Lung (tissue), 13 donors: ENCODE results near the gene LBHD1. TPM values are rescaled to one million over a fixed set of nuclear protein-coding genes. Genes with fewer than 3 reads are reported as not detected.

Experiments used
- ATAC-seq: fragments of 200-7000 bp; cut with Tn5 transposase; one replicate; pipeline ENCODE4 v1.9.1; 2020; ENCODE audit warnings: moderate number of reproducible peaks; ENCODE audit not compliant: insufficient read depth, low FRiP score
- DNase-seq, 3 donors: peaks; one replicate each; pipeline ENCODE4 v3.0.0-alpha.2; 2013 to 2017
- H3K27ac ChIP-seq, 2 donors: one replicate each; pipeline ENCODE4 v1.5.1; 2013; ENCODE audit warnings: mild to moderate bottlenecking in 2 of 2, moderate library complexity in 2 of 2, control low read depth in 1 of 2, inconsistent platforms in 1 of 2, low read depth in 1 of 2, low read length in 1 of 2
- H3K27me3 ChIP-seq, 3 donors: one replicate each; pipeline ENCODE4 v1.5.1; 2013; ENCODE audit warnings: low read length in 2 of 3; ENCODE audit not compliant: control insufficient read depth in 3 of 3, insufficient read depth in 3 of 3
- H3K36me3 ChIP-seq, 4 donors: one replicate each; pipeline ENCODE4 v1.5.1; 2013; ENCODE audit warnings: low read length in 4 of 4, mild to moderate bottlenecking in 1 of 4, moderate library complexity in 1 of 4; ENCODE audit not compliant: control insufficient read depth in 4 of 4, insufficient read depth in 4 of 4
- H3K4me1 ChIP-seq, 5 donors: one replicate each; pipeline ENCODE4 v1.5.1; 2013; ENCODE audit warnings: low read length in 5 of 5, mild to moderate bottlenecking in 2 of 5, moderate library complexity in 1 of 5; ENCODE audit not compliant: control insufficient read depth in 5 of 5, insufficient read depth in 5 of 5
- H3K4me3 ChIP-seq: one replicate; pipeline ENCODE4 v1.5.1; 2013; ENCODE audit warnings: mild to moderate bottlenecking, control low read depth, moderate library complexity
- H3K9ac ChIP-seq, 2 donors: one replicate each; pipeline ENCODE4 v1.5.1; 2013; ENCODE audit warnings: low read length in 2 of 2, control low read depth in 1 of 2; ENCODE audit not compliant: insufficient read depth in 1 of 2
- H3K9me3 ChIP-seq, 4 donors: one replicate each; pipeline ENCODE4 v1.5.1; 2013; ENCODE audit warnings: low read length in 3 of 4, mild to moderate bottlenecking in 1 of 4, moderate library complexity in 1 of 4; ENCODE audit not compliant: control insufficient read depth in 4 of 4, insufficient read depth in 3 of 4
- CTCF ChIP-seq: IDR thresholded peaks from 2 replicates; pipeline ENCODE4 v1.5.1; 2012; ENCODE audit warnings: mild to moderate bottlenecking; ENCODE audit errors: control extremely low read depth, extremely low read depth
- WGBS, 2 donors: extraction: QIAGEN DNeasy Blood & Tissue Kit; methylation state at CpG; one replicate each; pipeline ENCODE4 v1.1.7; 2013; 5-methylcytosine and 5-hydroxymethylcytosine counted together
- polyA plus RNA-seq, 2 donors: library from polyadenylated mRNA; stranded (reverse); fragments of 200-250 nt; gene quantifications; one replicate each; pipeline ENCODE4 v1.2.1, GENCODE V29; 2013
- small RNA-seq: library from RNA; depleted of rRNA; stranded (forward); fragments of <200 nt; gene quantifications from one replicate; pipeline ENCODE3, GENCODE V24; 2014; ENCODE audit warnings: low replicate concordance
- total RNA-seq, 2 donors: library from RNA; depleted of rRNA in 1 of 2; stranded (reverse); fragments of >200 nt in 1 of 2; gene quantifications; one replicate each; pipeline ENCODE4 v1.2.1, GENCODE V29; 2014 to 2021
- donor health status: control.
- donor health status: control.
- donor health status: Bipolar disorder and iron deficiency.
- donor health status: healthy.
- donor health status: DM: yes; HTN: yes; CAD: no.

LBHD1 gene
- total and polyA plus RNA-seq, 4 donors, result 4.4 to 8.9 (median 5.1) TPM

GRCh38 chr11:62614275-62614674, 57.8 kb downstream of the LBHD1 start:
- Histone ChIP-seq H3K9me3 (no peaks in the 10 kb centered on the region), H3K27me3 (no peaks in the 10 kb centered on the region), H3K4me3 (no peak overlapping the region), H3K27ac (peak overlapping the region in 1 of 2 donors; percentile 13), H3K36me3 (peaks cover 0 to 15% (median 8%) of the 10 kb centered on the region in 4 donors), H3K4me1 (peaks cover 0 to 15% (median 6%) of the 10 kb centered on the region in 5 donors), H3K9ac (no peak overlapping the region)
- WGBS, 2 donors, result 74 to 82% methylated on average over 8 of the region's 8 CpGs
- no peak for ATAC-seq
- no peak for DNase-seq
- no peak for TF ChIP-seq CTCF

GRCh38 chr11:62613291-62613778, 58.7 kb downstream of the LBHD1 start:
- H3K4me3 ChIP-seq, result no peak overlapping the region
- ATAC-seq (no peak), DNase-seq (peak in 2 of 3 donors; percentile 20 to 25)
- peak overlapping the region; percentile 89 to 90 for H3K27ac ChIP-seq
- no peaks in the 10 kb centered on the region for H3K27me3 ChIP-seq
- H3K36me3 ChIP-seq, result peaks cover 0 to 20% (median 8%) of the 10 kb centered on the region in 4 donors
- peaks cover 0 to 15% (median 6%) of the 10 kb centered on the region in 5 donors for H3K4me1 ChIP-seq
- H3K9ac ChIP-seq, result no peak overlapping the region
- no peak for TF ChIP-seq CTCF
- 59 to 71% methylated on average over 15 of the region's 15 CpGs for WGBS, 2 donors
- no peaks in the 10 kb centered on the region for H3K9me3 ChIP-seq

Small RNA genes lying within 50 kb of the gene (small RNA-seq; reads per million reads assigned to genes)
- gene SNORA57, result not detected

Other genes starting within 250 kb of the LBHD1 start
- gene AHNAK, start 125.5 kb downstream of the LBHD1 start, total RNA-seq, result 100 to 1,000 TPM; 396 to 707 TPM
- 10 to 100 TPM; 66.5 to 79.9 TPM for gene AHNAK, start 125.5 kb downstream of the LBHD1 start, polyA plus RNA-seq
- gene EEF1G, start 98.4 kb downstream of the LBHD1 start, total RNA-seq, result 1,000 to 10,000 TPM in 1 of 2 donors, 100 to 1,000 TPM in 1; 941 to 1,160 TPM
- gene EEF1G, start 98.4 kb downstream of the LBHD1 start, polyA plus RNA-seq, result 1,000 to 10,000 TPM; 1,043 to 1,130 TPM
- 10 to 100 TPM; 10.8 to 19.4 TPM for gene TUT1, start 80.7 kb downstream of the LBHD1 start, total RNA-seq
- gene TUT1, start 80.7 kb downstream of the LBHD1 start, polyA plus RNA-seq, result 10 to 100 TPM; 15.2 to 21.9 TPM
- gene MTA2, start 70.4 kb downstream of the LBHD1 start, total RNA-seq, result 10 to 100 TPM; 53.7 to 74.4 TPM
- gene MTA2, start 70.4 kb downstream of the LBHD1 start, polyA plus RNA-seq, result 10 to 100 TPM; 57.0 to 62.2 TPM
- gene EML3, start 59.5 kb downstream of the LBHD1 start, total RNA-seq, result 10 to 100 TPM; 29.1 to 95.4 TPM
- gene EML3, start 59.5 kb downstream of the LBHD1 start, polyA plus RNA-seq, result 10 to 100 TPM; 59.5 to 66.4 TPM
- 1 to 10 TPM; 3.5 to 9.6 TPM for gene ROM1, start 59.0 kb downstream of the LBHD1 start, total RNA-seq
- 10 to 100 TPM in 1 of 2 donors, 1 to 10 TPM in 1; 9.3 to 17.9 TPM for gene ROM1, start 59.0 kb downstream of the LBHD1 start, polyA plus RNA-seq
- gene B3GAT3, start 50.3 kb downstream of the LBHD1 start, total RNA-seq, result 10 to 100 TPM; 14.6 to 48.7 TPM
- 10 to 100 TPM; 50.3 to 58.0 TPM for gene B3GAT3, start 50.3 kb downstream of the LBHD1 start, polyA plus RNA-seq
- 100 to 1,000 TPM; 181 to 266 TPM for gene GANAB, start 25.7 kb downstream of the LBHD1 start, total RNA-seq
- gene GANAB, start 25.7 kb downstream of the LBHD1 start, polyA plus RNA-seq, result 100 to 1,000 TPM; 104 to 155 TPM
- 10 to 100 TPM; 15.5 to 22.7 TPM for gene INTS5, start 19.0 kb downstream of the LBHD1 start, total RNA-seq
- gene INTS5, start 19.0 kb downstream of the LBHD1 start, polyA plus RNA-seq, result 10 to 100 TPM in 1 of 2 donors, 1 to 10 TPM in 1; 8.5 to 17.4 TPM
- gene C11orf98, start 7.1 kb downstream of the LBHD1 start, total RNA-seq, result 10 to 100 TPM; 19.0 to 54.0 TPM
- gene C11orf98, start 7.1 kb downstream of the LBHD1 start, polyA plus RNA-seq, result 100 to 1,000 TPM; 135 to 140 TPM
- gene CSKMT, start 7.0 kb downstream of the LBHD1 start, total RNA-seq, result 10 to 100 TPM in 1 of 2 donors, 1 to 10 TPM in 1; 5.3 to 19.8 TPM
- 10 to 100 TPM; 11.0 to 37.1 TPM for gene CSKMT, start 7.0 kb downstream of the LBHD1 start, polyA plus RNA-seq
- gene UQCC3, start 594 bp downstream of the LBHD1 start, total RNA-seq, result 10 to 100 TPM in 1 of 2 donors, 1 to 10 TPM in 1; 8.6 to 10.4 TPM
- 10 to 100 TPM in 1 of 2 donors, 1 to 10 TPM in 1; 8.7 to 20.1 TPM for gene UQCC3, start 594 bp downstream of the LBHD1 start, polyA plus RNA-seq
- gene UBXN1, start 6.8 kb upstream of the LBHD1 start, total RNA-seq, result 10 to 100 TPM; 54.8 to 80.2 TPM
- 100 to 1,000 TPM; 149 to 168 TPM for gene UBXN1, start 6.8 kb upstream of the LBHD1 start, polyA plus RNA-seq
- gene LRRN4CL, start 17.3 kb upstream of the LBHD1 start, total RNA-seq, result 1 to 10 TPM in 1 of 2 donors, under 1 TPM in 1; 0.57 to 2.6 TPM
- gene LRRN4CL, start 17.3 kb upstream of the LBHD1 start, polyA plus RNA-seq, result 1 to 10 TPM in 1 of 2 donors, under 1 TPM in 1; 0.46 to 1.9 TPM
- 100 to 1,000 TPM in 1 of 2 donors, 10 to 100 TPM in 1; 30.7 to 120 TPM for gene BSCL2, start 35.2 kb upstream of the LBHD1 start, total RNA-seq
- gene BSCL2, start 35.2 kb upstream of the LBHD1 start, polyA plus RNA-seq, result 100 to 1,000 TPM in 1 of 2 donors, 10 to 100 TPM in 1; 65.7 to 190 TPM
- under 1 TPM in 1 of 2 donors, not detected in 1; 0.40 TPM for gene GNG3, start 35.4 kb upstream of the LBHD1 start, total RNA-seq
- gene GNG3, start 35.4 kb upstream of the LBHD1 start, polyA plus RNA-seq, result under 1 TPM; 0.05 to 0.26 TPM
- 10 to 100 TPM; 41.4 to 53.1 TPM for gene HNRNPUL2, start 55.2 kb upstream of the LBHD1 start, total RNA-seq
- 10 to 100 TPM; 25.6 to 29.5 TPM for gene HNRNPUL2, start 55.2 kb upstream of the LBHD1 start, polyA plus RNA-seq
- 10 to 100 TPM; 27.7 to 33.8 TPM for gene TTC9C, start 56.2 kb upstream of the LBHD1 start, total RNA-seq
- 10 to 100 TPM; 22.6 to 55.5 TPM for gene TTC9C, start 56.2 kb upstream of the LBHD1 start, polyA plus RNA-seq
- gene ZBTB3, start 81.9 kb upstream of the LBHD1 start, total RNA-seq, result 10 to 100 TPM in 1 of 2 donors, 1 to 10 TPM in 1; 8.9 to 12.9 TPM
- gene ZBTB3, start 81.9 kb upstream of the LBHD1 start, polyA plus RNA-seq, result 1 to 10 TPM; 2.1 to 5.8 TPM
- 10 to 100 TPM; 52.0 to 72.9 TPM for gene POLR2G, start 89.3 kb upstream of the LBHD1 start, total RNA-seq
- 100 to 1,000 TPM; 141 to 148 TPM for gene POLR2G, start 89.3 kb upstream of the LBHD1 start, polyA plus RNA-seq
- 10 to 100 TPM; 22.6 to 27.8 TPM for gene TAF6L, start 99.1 kb upstream of the LBHD1 start, total RNA-seq
- 10 to 100 TPM; 18.7 to 32.7 TPM for gene TAF6L, start 99.1 kb upstream of the LBHD1 start, polyA plus RNA-seq
- 10 to 100 TPM; 40.0 to 61.0 TPM for gene TMEM179B, start 115.1 kb upstream of the LBHD1 start, total RNA-seq
- 10 to 100 TPM; 68.8 to 87.6 TPM for gene TMEM179B, start 115.1 kb upstream of the LBHD1 start, polyA plus RNA-seq
- gene TMEM223, start 119.7 kb upstream of the LBHD1 start, total RNA-seq, result 10 to 100 TPM in 1 of 2 donors, 1 to 10 TPM in 1; 9.7 to 15.6 TPM
- gene TMEM223, start 119.7 kb upstream of the LBHD1 start, polyA plus RNA-seq, result 10 to 100 TPM; 21.9 to 38.6 TPM
- gene NXF1, start 133.2 kb upstream of the LBHD1 start, total RNA-seq, result 10 to 100 TPM; 62.6 to 89.4 TPM
- 10 to 100 TPM; 68.4 to 82.5 TPM for gene NXF1, start 133.2 kb upstream of the LBHD1 start, polyA plus RNA-seq
- 10 to 100 TPM; 38.7 to 47.6 TPM for gene STX5, start 159.8 kb upstream of the LBHD1 start, total RNA-seq
- 10 to 100 TPM; 19.8 to 36.6 TPM for gene STX5, start 159.8 kb upstream of the LBHD1 start, polyA plus RNA-seq
- gene TEX54, start 160.6 kb upstream of the LBHD1 start, total RNA-seq, result not detected
- gene TEX54, start 160.6 kb upstream of the LBHD1 start, polyA plus RNA-seq, result not detected
- gene WDR74, start 167.3 kb upstream of the LBHD1 start, total RNA-seq, result 10 to 100 TPM; 26.2 to 41.4 TPM
- 10 to 100 TPM; 42.5 to 64.1 TPM for gene WDR74, start 167.3 kb upstream of the LBHD1 start, polyA plus RNA-seq
- gene SLC3A2, start 208.6 kb upstream of the LBHD1 start, total RNA-seq, result 100 to 1,000 TPM; 151 to 249 TPM
- gene SLC3A2, start 208.6 kb upstream of the LBHD1 start, polyA plus RNA-seq, result 100 to 1,000 TPM; 173 to 265 TPM
- 1 to 10 TPM; 1.1 to 1.5 TPM for gene CHRM1, start 249.1 kb upstream of the LBHD1 start, total RNA-seq
- 1 to 10 TPM in 1 of 2 donors, under 1 TPM in 1; 0.38 to 1.3 TPM for gene CHRM1, start 249.1 kb upstream of the LBHD1 start, polyA plus RNA-seq